Endothelial cell of umbilical vein (primary cell): ENCODE results near the gene CCNB1. TPM values are rescaled to one million over a fixed set of nuclear protein-coding genes. Genes with fewer than 3 reads are reported as not detected.

Experiments
- BruUV-seq: library from RNA; stranded (reverse); fragments of 400-500 nt; replicated peaks from 2 replicates; lab custom pipeline; 2021; lab: Mats Ljungman, UMichigan
- CTCF ChIA-PET: fragments of 300-600, 350-600 bp; sonication (Branson Sonifier 250); formaldehyde crosslinking; loops from one replicate; lab custom pipeline; 2021; ENCODE audit warnings: antibody characterized with exemption, inconsistent platforms; lab: Charles Lee
- POLR2A ChIA-PET: fragments of 300-600, 350-600 bp; sonication (Branson Sonifier 250); formaldehyde crosslinking; loops from one replicate; lab custom pipeline; 2021; ENCODE audit warnings: antibody characterized with exemption, inconsistent platforms; lab: Charles Lee
- DNase-seq: peaks from one replicate; pipeline ENCODE4 v3.0.0-alpha.2; 2011; ENCODE audit warnings: low read depth, low spot score
- FAIRE-seq: peaks from 2 replicates; lab custom pipeline; 2011; peaks lifted over from hg19 to GRCh38; lab: Jason Lieb, UNC
- H2AFZ ChIP-seq: 2 replicates; pipeline ENCODE4 v1.6.0; 2012; ENCODE audit warnings: low read depth, low read length, control low read depth, inconsistent platforms
- H3K27ac ChIP-seq: 2 replicates; pipeline ENCODE4 v1.5.1; 2011; ENCODE audit warnings: low read depth, mild to moderate bottlenecking, control low read depth, low read length, moderate library complexity; ENCODE audit not compliant: insufficient read depth
- H3K27me3 ChIP-seq, 2 experiments: 2 replicates each; pipeline versions ENCODE4 v1.6.0 to v1.6.1; 2011; ENCODE audit warnings: low read length in 2 of 2, mixed read lengths in 1 of 2; ENCODE audit not compliant: control insufficient read depth in 2 of 2, insufficient read depth in 2 of 2
- H3K36me3 ChIP-seq, 2 experiments: 2 replicates in 1 of 2; 3 replicates in 1 of 2; pipeline ENCODE4 v1.5.1; 2011; ENCODE audit warnings: low read length in 2 of 2, mild to moderate bottlenecking in 1 of 2, moderate library complexity in 1 of 2; ENCODE audit not compliant: control insufficient read depth in 2 of 2, insufficient read depth in 2 of 2; ENCODE audit errors: extremely low read depth in 1 of 2
- H3K4me1 ChIP-seq: 3 replicates; pipeline ENCODE4 v1.5.1; 2011; ENCODE audit warnings: mild to moderate bottlenecking, low read length; ENCODE audit not compliant: control insufficient read depth, insufficient read depth; ENCODE audit errors: extremely low read depth
- H3K4me2 ChIP-seq: 2 replicates; pipeline ENCODE4 v1.6.1; 2011; ENCODE audit warnings: low read length, control low read depth, mixed read lengths; ENCODE audit not compliant: insufficient read depth
- H3K4me3 ChIP-seq, 3 experiments: fragments of 200-600 bp in 1 of 3; sonication (generic), shearing (Covaris generic) in 1 of 3; replicated peaks in 1 of 3; 2 replicates each; pipeline ENCODE4 v1.5.1; 2011 to 2016; ENCODE audit warnings: control low read depth in 3 of 3, low read length in 3 of 3, mild to moderate bottlenecking in 2 of 3, inconsistent platforms in 1 of 3, low read depth in 1 of 3, moderate library complexity in 1 of 3; ENCODE audit not compliant: insufficient read depth in 1 of 3
- H3K79me2 ChIP-seq: 2 replicates; pipeline ENCODE4 v1.6.0; 2012; ENCODE audit warnings: low read length, inconsistent platforms; ENCODE audit not compliant: control insufficient read depth, insufficient read depth
- H3K9ac ChIP-seq: replicated peaks from 2 replicates; pipeline ENCODE3; 2011; ENCODE audit warnings: low read length, control low read depth; ENCODE audit not compliant: insufficient read depth; ENCODE audit errors: extremely low read depth
- H3K9me1 ChIP-seq: replicated peaks from 3 replicates; pipeline ENCODE4 v1.6.0; 2011; ENCODE audit warnings: mild to moderate bottlenecking, low read length; ENCODE audit not compliant: control insufficient read depth, insufficient read depth; ENCODE audit errors: extremely low read depth
- H3K9me3 ChIP-seq: replicated peaks from 2 replicates; pipeline ENCODE4 v1.5.1; 2012; ENCODE audit warnings: low read length, inconsistent platforms; ENCODE audit not compliant: control insufficient read depth, insufficient read depth
- H4K20me1 ChIP-seq: replicated peaks from 2 replicates; pipeline ENCODE3; 2011; ENCODE audit warnings: mild to moderate bottlenecking, low read length; ENCODE audit not compliant: control insufficient read depth, insufficient read depth; ENCODE audit errors: extremely low read depth
- EZH2 ChIP-seq: IDR thresholded peaks from 2 replicates; pipeline ENCODE4 v1.6.1; 2012; ENCODE audit warnings: borderline replicate concordance, low read depth, mild to moderate bottlenecking, moderate library complexity, low read length, inconsistent platforms; ENCODE audit not compliant: severe bottlenecking
- FOS ChIP-seq: IDR thresholded peaks from 2 replicates; pipeline ENCODE4 v1.6.1; 2011; ENCODE audit warnings: mild to moderate bottlenecking, low read length, moderate library complexity, borderline replicate concordance; ENCODE audit not compliant: insufficient read depth
- GATA2 ChIP-seq: IDR thresholded peaks from 2 replicates; pipeline ENCODE4 v1.7.0; 2011; ENCODE audit warnings: low read depth, mild to moderate bottlenecking, moderate library complexity, mixed read lengths, low read length; ENCODE audit not compliant: insufficient read length, insufficient read depth
- JUN ChIP-seq: IDR thresholded peaks from 2 replicates; pipeline ENCODE4 v1.6.1; 2011; ENCODE audit warnings: borderline replicate concordance, low read depth; ENCODE audit not compliant: insufficient read length, insufficient read depth
- MYC ChIP-seq: IDR thresholded peaks from one replicate; pipeline ENCODE4 v1.6.1; 2011; ENCODE audit warnings: mild to moderate bottlenecking, low read depth, low read length
- POLR2A ChIP-seq: IDR thresholded peaks from 2 replicates; pipeline ENCODE4 v1.6.1; 2012; ENCODE audit warnings: low read depth, mild to moderate bottlenecking, control low read depth, low read length
- POLR2AphosphoS5 ChIP-seq: IDR thresholded peaks from 2 replicates; pipeline ENCODE4 v1.6.1; 2012; ENCODE audit warnings: low read depth, mild to moderate bottlenecking, control low read depth, low read length, moderate library complexity; ENCODE audit not compliant: insufficient read depth
- dilution Hi-C: fragments of 300-500 bp; cut with MboI; formaldehyde crosslinking; loops from one replicate; pipeline ENCODE4 v1.15.0; 2019; ENCODE audit warnings: low sequenced_read_pairs; ENCODE audit not compliant: extremely low pct_ligation_motif_present
- intact Hi-C: fragments of 100-400 bp; cut with micrococcal nuclease; formaldehyde crosslinking; loops from one replicate; pipeline ENCODE4 v1.10.0; 2022
- polyA plus RNA-seq, 4 experiments: library from polyadenylated mRNA; depleted of rRNA in 3 of 4; stranded (reverse) in 3 of 4; unstranded in 1 of 4; fragments of >200 nt; gene quantifications; 2 replicates each; pipeline versions ENCODE4 v1.2.1 to v1.2.3, GENCODE V29; 2011 to 2012; ENCODE audit warnings: missing spikeins in 1 of 4
- total RNA-seq: library from RNA; stranded (reverse); gene quantifications from 2 replicates; pipeline ENCODE4 v1.2.3, GENCODE V29; 2021
- TF ChIP-seq, protein P1 (sequence below), 2 donors: IDR thresholded peaks; 1 replicate in 1 of 2; 2 replicates in 1 of 2; pipeline ENCODE4 v1.5.1; 2011; ENCODE audit warnings: low read length in 2 of 2, mild to moderate bottlenecking in 2 of 2, moderate library complexity in 2 of 2, control low read depth in 1 of 2, inconsistent platforms in 1 of 2, low read depth in 1 of 2; ENCODE audit not compliant: insufficient read depth in 1 of 2; ENCODE audit errors: extremely low read depth in 1 of 2
- TF ChIP-seq, protein P2 (sequence below): IDR thresholded peaks from 2 replicates; pipeline ENCODE4 v1.6.1; 2011; ENCODE audit not compliant: insufficient read depth, insufficient read length

The CCNB1 gene
- total and polyA plus RNA-seq, 2 donors (not counting 3 experiments of a cell fraction or from before 2014, with no cell fraction given), result 72.2 to 211 TPM

DNA sequence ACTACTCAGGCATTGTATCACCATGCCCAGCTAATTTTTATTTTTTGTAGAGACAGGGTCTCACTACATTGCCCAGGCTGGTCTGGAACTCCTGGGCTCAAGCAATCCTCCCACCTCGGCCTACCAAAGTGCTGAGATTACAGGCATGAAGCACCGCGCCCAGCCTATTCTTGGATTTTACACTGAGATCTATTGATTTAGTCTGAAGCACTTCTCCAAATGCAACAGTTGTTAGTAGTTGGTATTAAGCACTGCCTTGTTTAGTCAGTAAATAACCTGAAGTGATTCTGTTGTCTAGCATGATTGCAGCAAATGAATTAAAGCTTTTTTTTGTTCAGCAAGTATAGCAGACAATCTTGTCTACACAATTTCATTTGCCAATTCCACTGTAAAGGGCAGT lies 8.9 kb upstream of the CCNB1 start:
- CTCF ChIA-PET, result no interaction called here
- BruUV-seq, result no TSS peak

More for the DNA sequence above, 8.9 kb upstream of the CCNB1 start:
- Histone ChIP-seq H3K36me3 (no peaks in the 10 kb centered on the region), H3K4me3 (no peak overlapping the region), H3K9me3 (no peaks in the 10 kb centered on the region), H3K27ac (no peak overlapping the region), H2AFZ (no peak overlapping the region), H3K4me2 (no peak overlapping the region), H3K4me1 (no peaks in the 10 kb centered on the region), H3K9me1 (no peaks in the 10 kb centered on the region), H3K27me3 (no peaks in the 10 kb centered on the region), H3K9ac (no peak overlapping the region), H4K20me1 (no peaks in the 10 kb centered on the region), H3K79me2 (no peaks in the 10 kb centered on the region)
- FAIRE-seq (no peak), DNase-seq (no peak)
- dilution Hi-C loops (no loop called here), intact Hi-C loops (no loop called here)
- POLR2A ChIA-PET, result no interaction called here
- TF ChIP-seq FOS (no peak), MYC (no peak), GATA2 (no peak), EZH2 (no peak), POLR2A (no peak), JUN (no peak), POLR2AphosphoS5 (no peak)
- TF ChIP-seq, protein P1, sequence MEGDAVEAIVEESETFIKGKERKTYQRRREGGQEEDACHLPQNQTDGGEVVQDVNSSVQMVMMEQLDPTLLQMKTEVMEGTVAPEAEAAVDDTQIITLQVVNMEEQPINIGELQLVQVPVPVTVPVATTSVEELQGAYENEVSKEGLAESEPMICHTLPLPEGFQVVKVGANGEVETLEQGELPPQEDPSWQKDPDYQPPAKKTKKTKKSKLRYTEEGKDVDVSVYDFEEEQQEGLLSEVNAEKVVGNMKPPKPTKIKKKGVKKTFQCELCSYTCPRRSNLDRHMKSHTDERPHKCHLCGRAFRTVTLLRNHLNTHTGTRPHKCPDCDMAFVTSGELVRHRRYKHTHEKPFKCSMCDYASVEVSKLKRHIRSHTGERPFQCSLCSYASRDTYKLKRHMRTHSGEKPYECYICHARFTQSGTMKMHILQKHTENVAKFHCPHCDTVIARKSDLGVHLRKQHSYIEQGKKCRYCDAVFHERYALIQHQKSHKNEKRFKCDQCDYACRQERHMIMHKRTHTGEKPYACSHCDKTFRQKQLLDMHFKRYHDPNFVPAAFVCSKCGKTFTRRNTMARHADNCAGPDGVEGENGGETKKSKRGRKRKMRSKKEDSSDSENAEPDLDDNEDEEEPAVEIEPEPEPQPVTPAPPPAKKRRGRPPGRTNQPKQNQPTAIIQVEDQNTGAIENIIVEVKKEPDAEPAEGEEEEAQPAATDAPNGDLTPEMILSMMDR (IDR thresholded peaks at IDR 0.05; ENCODE audit: extremely low read depth in 1 of 2, insufficient read depth in 1 of 2, low read depth in 1 of 2, low read length in 2 of 2), result no peak
- TF ChIP-seq, protein P2, sequence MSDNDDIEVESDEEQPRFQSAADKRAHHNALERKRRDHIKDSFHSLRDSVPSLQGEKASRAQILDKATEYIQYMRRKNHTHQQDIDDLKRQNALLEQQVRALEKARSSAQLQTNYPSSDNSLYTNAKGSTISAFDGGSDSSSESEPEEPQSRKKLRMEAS, result no peak
